H9 (cell line): ENCODE measurements around the gene POLH. TPM values are rescaled to one million over a fixed set of nuclear protein-coding genes. Genes with fewer than 3 reads are reported as not detected.
A peak's percentile ranks its signal among the peaks of the same experiment; 100 is the strongest.

Experiments used
- DNase-seq: peaks from one replicate; pipeline ENCODE4 v3.0.0-alpha.2; 2017
- H2AFZ ChIP-seq: one replicate; pipeline ENCODE4 v1.6.1; 2013; ENCODE audit warnings: mild to moderate bottlenecking, low read length, control low read depth, moderate library complexity
- H2AK5ac ChIP-seq: 2 replicates; pipeline ENCODE4 v1.6.1; 2013; ENCODE audit warnings: low read length, control low read depth, mixed read lengths; ENCODE audit not compliant: insufficient read length
- H2BK120ac ChIP-seq: one replicate; pipeline ENCODE4 v1.6.1; 2013; ENCODE audit warnings: low read depth, mild to moderate bottlenecking, low read length, control low read depth, inconsistent platforms; ENCODE audit not compliant: poor library complexity, severe bottlenecking
- H2BK12ac ChIP-seq: 2 replicates; pipeline ENCODE4 v1.6.1; 2013; ENCODE audit warnings: low read length, control low read depth, mixed read lengths, low read depth; ENCODE audit not compliant: insufficient read length
- H2BK15ac ChIP-seq: 2 replicates; pipeline ENCODE4 v1.6.1; 2013; ENCODE audit warnings: low read depth, low read length, control low read depth
- H2BK20ac ChIP-seq: one replicate; pipeline ENCODE4 v1.6.1; 2013; ENCODE audit warnings: low read depth, mild to moderate bottlenecking, low read length, control low read depth, inconsistent platforms; ENCODE audit not compliant: poor library complexity, severe bottlenecking
- H2BK5ac ChIP-seq: 2 replicates; pipeline ENCODE4 v1.6.1; 2013; ENCODE audit warnings: low read length, control low read depth, mixed read lengths; ENCODE audit not compliant: insufficient read length
- H3K14ac ChIP-seq: 2 replicates; pipeline ENCODE4 v1.6.1; 2013; ENCODE audit warnings: low read length, control low read depth; ENCODE audit not compliant: insufficient read depth
- H3K18ac ChIP-seq: 2 replicates; pipeline ENCODE4 v1.6.1; 2013; ENCODE audit warnings: low read depth, mild to moderate bottlenecking, mixed read lengths, low read length, control low read depth; ENCODE audit not compliant: insufficient read length
- H3K23ac ChIP-seq: 2 replicates; pipeline ENCODE4 v1.6.1; 2013; ENCODE audit warnings: low read length, control low read depth, mixed read lengths, low read depth; ENCODE audit not compliant: insufficient read length
- H3K23me2 ChIP-seq: 2 replicates; pipeline ENCODE4 v1.6.1; 2013; ENCODE audit warnings: low read depth, mild to moderate bottlenecking, mixed read lengths, low read length, control low read depth; ENCODE audit not compliant: insufficient read length, poor library complexity, severe bottlenecking
- H3K27ac ChIP-seq: 2 replicates; pipeline ENCODE4 v1.5.1; 2013; ENCODE audit warnings: low read length, control low read depth, mixed read lengths, low read depth; ENCODE audit not compliant: insufficient read length
- H3K27me3 ChIP-seq: 2 replicates; pipeline ENCODE4 v1.6.1; 2013; ENCODE audit warnings: low read length, control low read depth, inconsistent platforms; ENCODE audit not compliant: insufficient read depth
- H3K4ac ChIP-seq: 2 replicates; pipeline ENCODE4 v1.6.1; 2013; ENCODE audit warnings: low read depth, mild to moderate bottlenecking, control low read depth, inconsistent platforms, low read length, moderate library complexity
- H3K4me1 ChIP-seq: 2 replicates; pipeline ENCODE4 v1.6.1; 2013; ENCODE audit warnings: low read length, control low read depth, inconsistent platforms; ENCODE audit not compliant: insufficient read depth
- H3K4me2 ChIP-seq: 2 replicates; pipeline ENCODE4 v1.6.1; 2013; ENCODE audit warnings: low read length, control low read depth, mixed read lengths; ENCODE audit not compliant: insufficient read length, insufficient read depth
- H3K56ac ChIP-seq: 2 replicates; pipeline ENCODE4 v1.6.1; 2013; ENCODE audit warnings: low read depth, mild to moderate bottlenecking, mixed read lengths, low read length, control low read depth; ENCODE audit not compliant: insufficient read length
- H3K79me1 ChIP-seq: 2 replicates; pipeline ENCODE4 v1.6.1; 2013; ENCODE audit warnings: low read depth, mild to moderate bottlenecking, moderate library complexity, low read length, control low read depth, inconsistent platforms; ENCODE audit not compliant: insufficient read depth, poor library complexity, severe bottlenecking
- H3K79me2 ChIP-seq: 2 replicates; pipeline ENCODE4 v1.6.1; 2013; ENCODE audit warnings: low read length, control low read depth, inconsistent platforms; ENCODE audit not compliant: insufficient read depth
- H3K9ac ChIP-seq: 2 replicates; pipeline ENCODE4 v1.6.1; 2013; ENCODE audit warnings: low read length, control low read depth, mixed read lengths; ENCODE audit not compliant: insufficient read length; ENCODE audit errors: extremely low read depth
- H3K9me3 ChIP-seq: one replicate; pipeline ENCODE4 v1.6.1; 2013; ENCODE audit warnings: low read depth, low read length, inconsistent platforms; ENCODE audit not compliant: control insufficient read depth
- H3T11ph ChIP-seq: one replicate; pipeline ENCODE4 v1.6.1; 2013; ENCODE audit warnings: mild to moderate bottlenecking, low read length, control low read depth, inconsistent platforms
- H4K20me1 ChIP-seq: one replicate; pipeline ENCODE4 v1.6.1; 2013; ENCODE audit not compliant: control insufficient read depth, insufficient read length, insufficient read depth
- H4K5ac ChIP-seq: 2 replicates; pipeline ENCODE4 v1.6.1; 2013; ENCODE audit warnings: low read depth, mild to moderate bottlenecking, mixed read lengths, low read length, control low read depth; ENCODE audit not compliant: insufficient read length
- H4K8ac ChIP-seq: replicated peaks from 2 replicates; pipeline ENCODE4 v1.6.1; 2013; ENCODE audit warnings: low read length, control low read depth, mixed read lengths, low read depth; ENCODE audit not compliant: insufficient read length
- H4K91ac ChIP-seq: 2 replicates; pipeline ENCODE4 v1.6.1; 2013; ENCODE audit warnings: low read depth, mild to moderate bottlenecking, moderate library complexity, mixed read lengths, low read length, control low read depth; ENCODE audit not compliant: insufficient read length
- H3K27ac Mint-ChIP-seq, 3 experiments: 2 replicates in 2 of 3; 3 replicates in 1 of 3; pipeline ENCODE4 v1.8.0; 2020 to 2021; ENCODE audit warnings: mixed read lengths in 3 of 3, mild to moderate bottlenecking in 1 of 3, moderate library complexity in 1 of 3
- H3K27me3 Mint-ChIP-seq: 2 replicates; pipeline ENCODE4 v1.8.0; 2021; ENCODE audit warnings: low read depth, mild to moderate bottlenecking, moderate library complexity, mixed read lengths
- H3K36me3 Mint-ChIP-seq, 3 experiments: 2 replicates in 2 of 3; 3 replicates in 1 of 3; pipeline ENCODE4 v1.8.0; 2020 to 2021; ENCODE audit warnings: low read depth in 3 of 3, mixed read lengths in 3 of 3; ENCODE audit not compliant: insufficient read depth in 1 of 3
- H3K4me1 Mint-ChIP-seq, 2 experiments: 2 replicates each; pipeline ENCODE4 v1.8.0; 2020; ENCODE audit warnings: mixed read lengths in 2 of 2
- H3K4me3 Mint-ChIP-seq, 2 experiments: 2 replicates in 1 of 2; 3 replicates in 1 of 2; pipeline ENCODE4 v1.8.0; 2020 to 2021; ENCODE audit warnings: mild to moderate bottlenecking in 2 of 2, mixed read lengths in 2 of 2, moderate library complexity in 1 of 2
- H3K9me3 Mint-ChIP-seq, 2 experiments: 2 replicates in 1 of 2; 3 replicates in 1 of 2; pipeline ENCODE4 v1.8.0; 2020; ENCODE audit warnings: mild to moderate bottlenecking in 2 of 2, mixed read lengths in 2 of 2, moderate library complexity in 1 of 2
- CTCF ChIP-seq: fragments of 200-600 bp; sonication (generic); conservative IDR thresholded peaks from 3 replicates; pipeline ENCODE4 v1.8.0; 2021; ENCODE audit warnings: antibody characterized with exemption, mild to moderate bottlenecking
- WGBS: extraction: QIAGEN DNeasy Blood & Tissue Kit; methylation state at CpG from one replicate; pipeline ENCODE4 v1.1.7; 2013; ENCODE audit warnings: missing lambda C conversion rate, low lambda C conversion rate, mixed read lengths; ENCODE audit not compliant: insufficient read length; ENCODE audit errors: extremely low coverage; 5-methylcytosine and 5-hydroxymethylcytosine counted together
- total RNA-seq: library from RNA; stranded (reverse); gene quantifications from 2 replicates; pipeline ENCODE4 v1.2.1, GENCODE V29; 2021

The POLH gene
- total RNA-seq, 1 experiment from 2014 or later, result 12.6 TPM

GRCh38 chr6:43628393-43629103 is 52.6 kb downstream of the POLH start:
- Histone ChIP-seq H3K9me3 (no peaks in the 10 kb centered on the region), H3T11ph (no peak overlapping the region), H2AK5ac (no peak overlapping the region), H3K14ac (peak overlapping the region; percentile 86), H2BK5ac (no peak overlapping the region), H3K79me2 (no peaks in the 10 kb centered on the region), H3K18ac (peak overlapping the region; percentile 79), H3K79me1 (peaks cover 6% of the 10 kb centered on the region), H3K27me3 (no peaks in the 10 kb centered on the region), H3K23ac (no peak overlapping the region), H2BK120ac (no peak overlapping the region), H2BK12ac (no peak overlapping the region), H3K4ac (no peak overlapping the region), H3K23me2 (peaks cover 8% of the 10 kb centered on the region), H2AFZ (no peak overlapping the region), H3K4me2 (peak overlapping the region; percentile 98), H4K20me1 (no peaks in the 10 kb centered on the region), H2BK15ac (no peak overlapping the region), H3K27ac (no peak overlapping the region), H4K91ac (no peak overlapping the region), H3K4me1 (no peaks in the 10 kb centered on the region), H3K56ac (no peak overlapping the region), H4K5ac (no peak overlapping the region), H4K8ac (no peak overlapping the region), H2BK20ac (no peak overlapping the region), H3K9ac (peak overlapping the region; percentile 85)
- Mint-ChIP-seq H3K9me3 (no peaks in the 10 kb centered on the region; a peak in 1 of 5 replicates), H3K36me3 (peaks cover 26 to 45% (median 42%) of the 10 kb centered on the region in 3 experiments; a peak in 6 of 7 replicates), H3K4me3 (peak overlapping the region; percentile 96 to 99), H3K4me1 (peaks cover 18 to 19% of the 10 kb centered on the region in 2 experiments), H3K27ac (peak overlapping the region; percentile 97 to 99 (median 97)), H3K27me3 (no peaks in the 10 kb centered on the region)
- no peak for TF ChIP-seq CTCF
- WGBS, result no CpG with 5 or more reads among the region's 25 CpGs
- DNase-seq, result peak; percentile 75
